ENCODE results near the gene FERMT2. TPM values are rescaled to one million over a fixed set of nuclear protein-coding genes. Genes with fewer than 3 reads are reported as not detected.

FERMT2 gene
- total RNA-seq, 2 experiments from 2014 or later, result 0.14 to 0.23 TPM

DNA sequence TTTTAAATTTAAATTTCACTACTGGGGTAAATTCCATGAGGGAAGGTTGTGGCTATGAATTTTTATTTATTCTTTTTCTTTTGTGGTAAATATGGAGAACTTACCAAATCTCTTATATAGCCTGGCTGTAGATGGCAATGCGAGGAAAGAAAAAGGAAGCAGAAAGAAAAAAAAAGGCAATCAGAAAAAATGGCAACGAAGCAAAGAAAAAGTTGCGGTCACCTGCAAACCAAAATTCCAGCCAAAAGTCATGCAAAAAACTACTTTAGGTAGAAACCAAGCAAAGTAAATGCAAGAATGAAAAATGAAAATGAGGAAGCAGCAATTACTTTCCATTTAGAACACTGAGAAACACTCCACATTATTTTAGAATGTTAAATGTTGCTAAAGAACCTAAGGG is 89.9 kb downstream of the FERMT2 start:
- ATAC-seq (ENCODE audit: low read depth), result no peak
- no peaks in the 10 kb centered on the region for H3K4me1 Mint-ChIP-seq
- no peak overlapping the region for H3K4me3 Mint-ChIP-seq
- POLR2A ChIA-PET, result no interaction called here
- no peaks in the 10 kb centered on the region for H3K9me3 Mint-ChIP-seq
- no peaks in the 10 kb centered on the region for H3K36me3 Mint-ChIP-seq
- H3K27me3 Mint-ChIP-seq, result no peaks in the 10 kb centered on the region
- DNase-seq, result no peak
- H3K27ac Mint-ChIP-seq, result no peak overlapping the region

DNA sequence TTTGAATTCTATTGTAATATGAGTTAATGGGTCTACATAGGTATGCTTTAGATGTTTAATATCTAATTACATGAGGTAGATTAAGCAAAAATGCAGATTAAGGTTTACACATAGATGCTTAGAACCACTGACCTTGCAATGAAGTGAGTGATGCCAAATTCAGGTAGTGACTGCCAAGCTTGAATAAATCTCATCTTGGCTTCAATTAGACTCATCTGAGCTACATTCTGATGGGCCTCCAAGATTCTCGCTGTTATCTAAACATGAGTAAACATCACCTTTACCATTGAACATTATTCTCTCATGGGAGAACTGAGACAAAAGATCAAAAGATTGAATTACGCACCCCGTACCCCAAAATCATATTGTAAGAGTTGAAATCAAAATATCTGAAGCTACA is 90.6 kb downstream of the FERMT2 start:
- ATAC-seq (ENCODE audit: low read depth), result no peak
- H3K36me3 Mint-ChIP-seq, result no peaks in the 10 kb centered on the region
- H3K4me1 Mint-ChIP-seq, result no peaks in the 10 kb centered on the region
- no peaks in the 10 kb centered on the region for H3K9me3 Mint-ChIP-seq
- DNase-seq, result no peak
- POLR2A ChIA-PET, result no interaction called here
- no peak overlapping the region for H3K27ac Mint-ChIP-seq
- H3K4me3 Mint-ChIP-seq, result no peak overlapping the region
- no peaks in the 10 kb centered on the region for H3K27me3 Mint-ChIP-seq

DNA sequence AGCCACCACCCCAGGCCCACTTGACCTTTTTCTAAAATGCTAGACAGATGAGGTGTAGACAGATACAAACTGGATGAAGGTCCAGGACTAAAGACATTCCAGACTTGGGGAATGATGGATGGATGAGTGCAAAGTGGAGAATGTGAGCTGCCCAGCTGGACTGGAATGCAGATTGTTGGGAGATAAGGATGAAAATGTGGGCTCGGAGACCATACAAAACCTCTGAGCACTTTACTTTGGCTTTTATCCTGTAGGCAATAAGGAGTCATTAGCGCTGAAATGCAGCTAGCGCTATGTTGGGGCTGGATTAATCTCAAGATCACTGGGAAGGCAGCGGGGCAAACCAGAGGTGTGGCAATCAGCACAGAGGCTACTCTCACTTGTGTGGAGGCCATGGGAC is 94.7 kb downstream of the FERMT2 start:
- Mint-ChIP-seq H3K9me3 (peaks cover 3% of the 10 kb centered on the region), H3K27ac (no peak overlapping the region), H3K36me3 (no peaks in the 10 kb centered on the region), H3K4me3 (no peak overlapping the region), H3K4me1 (peaks cover 5% of the 10 kb centered on the region), H3K27me3 (no peaks in the 10 kb centered on the region)
- POLR2A ChIA-PET, result no interaction called here
- DNase-seq (no peak), ATAC-seq (ENCODE audit: low read depth) (no peak)

DNA sequence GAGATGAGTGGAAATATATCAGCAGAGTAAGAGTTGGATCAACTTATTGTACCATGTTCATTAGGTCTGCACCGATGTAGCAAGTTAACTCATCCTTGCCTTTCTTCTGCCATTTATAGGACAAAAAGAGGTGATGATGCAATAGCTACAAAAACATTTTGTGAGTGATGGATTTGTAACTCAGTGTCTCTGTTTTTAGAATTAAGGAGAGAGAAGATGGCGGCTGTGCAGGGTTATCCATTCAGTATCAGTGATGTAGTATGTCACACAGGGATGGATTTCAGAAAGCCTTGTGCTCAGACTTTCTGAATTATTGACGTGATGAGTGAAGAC is 97.4 kb downstream of the FERMT2 start:
- ATAC-seq (ENCODE audit: low read depth) (no peak), DNase-seq (no peak)
- Mint-ChIP-seq H3K27ac (peak overlapping the region; percentile 27), H3K9me3 (peaks cover 3% of the 10 kb centered on the region), H3K4me1 (peaks cover 5% of the 10 kb centered on the region), H3K36me3 (no peaks in the 10 kb centered on the region), H3K27me3 (no peaks in the 10 kb centered on the region), H3K4me3 (no peak overlapping the region)
- POLR2A ChIA-PET, result no interaction called here

DNA sequence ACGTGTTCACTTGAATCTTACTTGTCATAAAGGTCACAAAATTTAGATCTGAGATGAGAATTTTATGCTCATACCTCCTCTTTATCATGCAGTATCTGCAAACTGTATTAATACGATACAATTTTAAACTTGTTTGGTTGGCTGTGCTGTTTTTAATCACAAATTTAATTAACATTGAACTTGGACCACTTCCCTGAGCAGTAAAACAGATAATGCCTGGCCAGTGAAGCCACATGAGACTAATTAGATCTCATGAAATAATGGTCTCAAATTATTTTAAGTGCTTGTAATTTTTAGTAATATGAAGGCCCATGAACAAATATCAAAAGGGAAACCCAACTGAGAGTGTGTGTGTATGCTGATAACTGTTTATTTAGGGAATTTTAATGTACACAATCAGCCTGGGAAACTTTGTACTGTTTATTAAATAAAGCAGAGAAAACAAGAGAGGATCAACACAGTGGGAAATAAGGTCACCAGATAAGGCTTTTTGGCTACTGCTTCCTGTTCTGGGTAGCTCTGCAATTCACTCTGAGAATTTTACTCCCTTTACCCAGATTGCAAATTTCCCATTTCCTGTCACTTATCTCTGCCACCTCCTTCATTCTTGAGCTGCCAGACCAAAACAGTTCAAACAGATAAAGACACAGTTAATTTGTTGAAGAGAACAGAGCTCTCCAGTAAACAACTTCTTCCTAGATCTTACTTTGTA is 97.9 kb downstream of the FERMT2 start:
- Mint-ChIP-seq H3K36me3 (no peaks in the 10 kb centered on the region), H3K27ac (no peak overlapping the region), H3K27me3 (no peaks in the 10 kb centered on the region), H3K9me3 (peaks cover 3% of the 10 kb centered on the region), H3K4me3 (no peak overlapping the region), H3K4me1 (peaks cover 5% of the 10 kb centered on the region)
- no peak for ATAC-seq (ENCODE audit: low read depth)
- DNase-seq, result no peak
- POLR2A ChIA-PET, result no interaction called here

DNA sequence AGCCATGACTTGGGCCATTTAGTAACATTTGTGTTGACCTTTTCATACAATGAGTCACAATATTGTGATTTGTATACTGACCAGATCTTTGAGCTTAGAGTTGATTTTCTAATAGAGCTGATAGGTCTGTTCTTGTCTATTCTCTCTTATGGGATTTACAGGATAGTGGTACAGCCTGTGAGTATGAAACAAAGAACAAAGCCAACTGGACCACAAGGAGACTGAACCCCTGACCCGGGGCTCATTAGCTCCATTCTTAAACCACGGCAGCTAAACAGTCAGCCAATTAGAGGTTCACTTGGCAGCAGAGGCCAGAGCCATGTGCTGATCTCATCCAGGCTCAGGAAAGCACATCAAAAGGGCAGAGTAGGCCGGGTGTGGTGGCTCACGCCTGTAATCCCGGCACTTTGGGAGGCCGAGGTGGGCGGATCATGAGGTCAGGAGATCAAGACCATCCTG is 100.4 kb downstream of the FERMT2 start:
- Mint-ChIP-seq H3K27ac (no peak overlapping the region), H3K4me3 (no peak overlapping the region), H3K9me3 (peaks cover 3% of the 10 kb centered on the region), H3K4me1 (peaks cover 5% of the 10 kb centered on the region), H3K27me3 (no peaks in the 10 kb centered on the region), H3K36me3 (no peaks in the 10 kb centered on the region)
- POLR2A ChIA-PET, result no interaction called here
- DNase-seq, result no peak
- ATAC-seq (ENCODE audit: low read depth), result no peak

DNA sequence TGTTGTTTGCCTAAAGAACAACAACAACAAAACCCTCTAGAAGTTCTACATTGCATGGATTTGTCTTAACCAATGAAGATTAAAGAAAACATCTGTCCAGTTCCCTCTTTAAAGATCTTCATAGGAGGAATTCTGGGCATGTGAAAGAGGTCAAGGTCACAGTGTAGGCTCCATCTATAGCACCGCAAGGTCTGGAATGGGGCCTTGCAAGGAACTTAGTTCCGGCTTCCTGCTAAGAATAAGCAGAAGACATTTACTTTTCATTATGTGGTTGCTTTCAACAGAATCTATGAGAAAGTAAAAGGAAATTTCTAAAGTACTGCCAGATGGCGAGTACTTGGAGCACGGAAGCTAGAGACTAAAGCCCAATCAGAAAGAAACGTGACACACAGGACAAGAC is 102.2 kb downstream of the FERMT2 start:
- Mint-ChIP-seq H3K9me3 (peaks cover 3% of the 10 kb centered on the region), H3K4me3 (no peak overlapping the region), H3K27me3 (no peaks in the 10 kb centered on the region), H3K4me1 (peaks cover 4% of the 10 kb centered on the region), H3K27ac (no peak overlapping the region), H3K36me3 (no peaks in the 10 kb centered on the region)
- POLR2A ChIA-PET, result no interaction called here
- DNase-seq (no peak), ATAC-seq (ENCODE audit: low read depth) (no peak)

DNA sequence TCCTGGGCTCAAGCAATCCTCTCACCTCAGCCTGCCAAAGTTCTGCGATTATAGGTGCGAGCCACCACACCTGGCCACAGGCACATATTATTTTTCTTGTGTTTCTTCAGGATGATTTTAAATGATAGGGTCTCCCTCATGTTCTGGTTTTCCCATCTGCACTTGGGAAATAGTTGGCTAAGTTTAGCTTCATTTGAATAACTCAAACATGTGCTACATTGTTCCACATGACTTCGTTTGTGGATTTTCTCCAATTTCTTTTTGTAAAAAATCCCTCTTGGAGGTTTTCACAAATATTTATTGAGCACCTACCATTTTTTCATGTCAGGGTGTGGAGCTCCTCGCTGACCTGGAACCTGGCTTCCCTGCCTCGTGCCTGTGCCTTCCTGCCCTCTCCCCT is 104.3 kb downstream of the FERMT2 start:
- no peak for ATAC-seq (ENCODE audit: low read depth)
- no peaks in the 10 kb centered on the region for H3K4me1 Mint-ChIP-seq
- no peak overlapping the region for H3K4me3 Mint-ChIP-seq
- no peak for DNase-seq
- H3K36me3 Mint-ChIP-seq, result no peaks in the 10 kb centered on the region
- H3K27me3 Mint-ChIP-seq, result peaks cover 2% of the 10 kb centered on the region
- H3K9me3 Mint-ChIP-seq, result no peaks in the 10 kb centered on the region
- H3K27ac Mint-ChIP-seq, result no peak overlapping the region
- POLR2A ChIA-PET, result interaction anchor here (1.0 kb wide), 1 partner anchor 76 kb away, joined by 3 read pairs; no protein-coding TSS in a partner anchor

DNA sequence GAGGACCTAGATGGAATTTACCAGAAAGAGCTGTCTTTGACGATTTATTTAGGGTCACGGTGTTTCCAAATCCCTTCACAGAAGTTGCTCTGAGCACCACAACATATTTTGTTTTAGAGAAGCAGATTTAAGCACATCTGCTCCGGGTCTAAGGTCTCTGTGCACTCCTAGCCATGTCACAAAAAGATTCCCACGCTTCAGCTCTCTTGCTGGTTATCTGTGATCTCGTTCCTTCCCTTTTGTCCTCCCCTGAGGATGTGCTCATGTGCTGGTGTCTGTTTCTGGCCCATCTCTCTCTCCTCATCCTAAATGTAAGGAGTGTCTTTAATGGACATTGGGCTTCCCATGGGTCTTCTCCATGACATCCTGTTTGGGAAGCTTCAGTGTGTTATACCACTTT is 105.8 kb downstream of the FERMT2 start:
- DNase-seq (no peak), ATAC-seq (ENCODE audit: low read depth) (no peak)
- no peaks in the 10 kb centered on the region for H3K4me1 Mint-ChIP-seq
- H3K27me3 Mint-ChIP-seq, result peaks cover 2% of the 10 kb centered on the region
- no peak overlapping the region for H3K4me3 Mint-ChIP-seq
- POLR2A ChIA-PET, result no interaction called here
- no peak overlapping the region for H3K27ac Mint-ChIP-seq
- H3K9me3 Mint-ChIP-seq, result no peaks in the 10 kb centered on the region
- no peaks in the 10 kb centered on the region for H3K36me3 Mint-ChIP-seq

DNA sequence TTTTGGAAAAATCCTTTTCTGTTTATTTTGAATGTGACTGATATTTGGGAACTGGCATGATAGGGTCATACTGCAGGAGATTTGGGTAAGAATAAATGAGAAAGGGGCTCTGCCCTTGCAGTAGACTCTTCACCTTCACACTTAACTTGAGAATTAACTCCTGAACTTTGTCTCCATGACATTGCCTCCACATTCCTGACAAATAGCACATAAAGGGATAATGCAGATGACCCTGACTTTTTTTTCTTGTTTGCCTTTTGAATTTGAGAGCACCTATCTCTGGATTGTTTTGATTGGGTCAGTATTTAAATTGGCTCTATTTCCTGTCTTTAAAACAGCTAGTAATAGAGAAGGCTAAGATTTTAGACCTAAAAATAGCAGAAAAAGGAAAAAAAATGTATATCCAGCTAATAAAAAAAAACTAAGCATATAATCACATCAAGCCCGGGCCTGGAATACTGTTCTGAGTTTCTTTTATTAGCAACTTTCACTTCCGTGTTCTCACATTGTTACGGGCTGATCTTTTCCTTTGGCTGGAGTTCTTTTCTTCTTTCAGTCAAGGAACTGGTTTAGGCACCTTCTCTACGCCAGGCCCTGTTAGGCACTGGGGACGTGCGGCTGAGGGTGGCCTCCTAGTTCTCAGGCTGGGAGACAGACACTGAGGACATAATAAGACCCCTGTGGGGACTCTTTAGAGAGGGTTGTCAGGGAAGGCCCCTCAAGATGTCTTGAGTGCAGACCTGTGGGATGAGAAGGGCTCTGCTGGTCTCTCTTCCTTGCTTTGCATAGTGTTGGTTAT is 106.4 kb downstream of the FERMT2 start:
- H3K27me3 Mint-ChIP-seq, result peaks cover 2% of the 10 kb centered on the region
- DNase-seq (no peak), ATAC-seq (ENCODE audit: low read depth) (no peak)
- H3K4me1 Mint-ChIP-seq, result no peaks in the 10 kb centered on the region
- H3K36me3 Mint-ChIP-seq, result no peaks in the 10 kb centered on the region
- H3K27ac Mint-ChIP-seq, result no peak overlapping the region
- H3K4me3 Mint-ChIP-seq, result no peak overlapping the region
- no peaks in the 10 kb centered on the region for H3K9me3 Mint-ChIP-seq
- POLR2A ChIA-PET, result no interaction called here

DNA sequence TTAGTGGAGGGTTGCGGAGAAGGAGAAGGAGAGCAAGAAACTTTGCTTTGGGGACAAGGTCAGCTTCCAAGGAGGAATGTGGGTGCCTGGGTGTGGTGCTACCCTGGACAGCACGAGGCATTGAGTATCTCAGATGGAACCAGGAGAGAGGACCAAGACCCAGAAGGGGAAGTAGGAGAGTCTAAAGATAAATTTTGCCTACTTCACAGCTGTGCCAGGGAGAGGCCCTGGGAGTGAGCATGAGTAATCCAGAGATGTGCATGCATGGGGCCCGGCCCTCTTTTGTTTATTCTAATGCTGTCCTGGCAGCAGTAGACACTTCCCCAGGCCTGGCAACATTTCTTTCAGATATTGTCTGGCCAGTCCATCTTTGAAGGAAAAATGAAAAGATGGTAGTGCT is 110.0 kb downstream of the FERMT2 start:
- Mint-ChIP-seq H3K9me3 (no peaks in the 10 kb centered on the region), H3K4me3 (no peak overlapping the region), H3K4me1 (no peaks in the 10 kb centered on the region), H3K36me3 (no peaks in the 10 kb centered on the region), H3K27me3 (peaks cover 2% of the 10 kb centered on the region), H3K27ac (no peak overlapping the region)
- POLR2A ChIA-PET, result no interaction called here
- DNase-seq (no peak), ATAC-seq (ENCODE audit: low read depth) (no peak)

DNA sequence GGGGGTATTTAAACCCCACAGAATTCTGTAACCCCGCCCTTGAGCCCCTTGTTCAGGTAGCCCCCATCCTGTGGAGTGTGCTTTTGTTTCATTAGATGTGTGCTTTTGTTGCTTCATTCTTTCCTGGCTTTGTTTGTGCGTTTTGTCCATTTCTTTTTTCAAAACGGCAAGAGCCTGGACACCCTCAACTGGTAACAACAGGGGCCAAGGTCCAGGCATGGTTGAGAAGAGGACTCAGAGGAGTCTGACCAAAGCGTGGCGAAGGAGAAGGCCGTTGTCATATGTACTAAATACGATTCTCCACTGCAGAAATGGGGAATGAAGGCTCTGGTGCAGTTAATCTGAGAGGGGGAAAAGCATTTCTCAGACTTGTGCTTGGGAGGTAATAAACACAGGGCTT is 113.4 kb downstream of the FERMT2 start:
- Mint-ChIP-seq H3K27ac (no peak overlapping the region), H3K4me1 (no peaks in the 10 kb centered on the region), H3K9me3 (no peaks in the 10 kb centered on the region), H3K36me3 (no peaks in the 10 kb centered on the region), H3K27me3 (peaks cover under 1% of the 10 kb centered on the region), H3K4me3 (no peak overlapping the region)
- POLR2A ChIA-PET, result no interaction called here
- ATAC-seq (ENCODE audit: low read depth) (no peak), DNase-seq (no peak)

DNA sequence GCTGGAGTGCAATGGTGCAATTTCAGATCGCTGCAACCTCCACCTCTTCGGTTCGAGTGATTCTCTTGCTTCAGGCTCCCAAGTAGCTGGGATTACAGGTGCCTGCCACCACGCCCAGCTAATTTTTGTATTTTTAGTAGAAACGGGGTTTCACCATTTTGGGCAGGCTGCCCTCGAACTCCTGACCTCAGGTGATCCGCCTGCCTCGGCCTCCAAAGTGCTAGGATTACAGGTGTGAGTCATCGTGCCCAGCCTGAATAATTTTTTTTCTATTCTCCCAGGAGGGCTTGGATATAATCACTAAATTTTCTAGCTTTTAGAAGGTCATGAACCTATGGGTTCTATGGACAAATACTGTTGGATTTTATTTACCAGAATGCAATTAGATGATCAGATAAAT is 114.8 kb downstream of the FERMT2 start:
- Mint-ChIP-seq H3K4me1 (no peaks in the 10 kb centered on the region), H3K27ac (no peak overlapping the region), H3K9me3 (no peaks in the 10 kb centered on the region), H3K36me3 (no peaks in the 10 kb centered on the region), H3K27me3 (no peaks in the 10 kb centered on the region), H3K4me3 (no peak overlapping the region)
- DNase-seq, result no peak
- ATAC-seq (ENCODE audit: low read depth), result no peak
- POLR2A ChIA-PET, result no interaction called here

DNA sequence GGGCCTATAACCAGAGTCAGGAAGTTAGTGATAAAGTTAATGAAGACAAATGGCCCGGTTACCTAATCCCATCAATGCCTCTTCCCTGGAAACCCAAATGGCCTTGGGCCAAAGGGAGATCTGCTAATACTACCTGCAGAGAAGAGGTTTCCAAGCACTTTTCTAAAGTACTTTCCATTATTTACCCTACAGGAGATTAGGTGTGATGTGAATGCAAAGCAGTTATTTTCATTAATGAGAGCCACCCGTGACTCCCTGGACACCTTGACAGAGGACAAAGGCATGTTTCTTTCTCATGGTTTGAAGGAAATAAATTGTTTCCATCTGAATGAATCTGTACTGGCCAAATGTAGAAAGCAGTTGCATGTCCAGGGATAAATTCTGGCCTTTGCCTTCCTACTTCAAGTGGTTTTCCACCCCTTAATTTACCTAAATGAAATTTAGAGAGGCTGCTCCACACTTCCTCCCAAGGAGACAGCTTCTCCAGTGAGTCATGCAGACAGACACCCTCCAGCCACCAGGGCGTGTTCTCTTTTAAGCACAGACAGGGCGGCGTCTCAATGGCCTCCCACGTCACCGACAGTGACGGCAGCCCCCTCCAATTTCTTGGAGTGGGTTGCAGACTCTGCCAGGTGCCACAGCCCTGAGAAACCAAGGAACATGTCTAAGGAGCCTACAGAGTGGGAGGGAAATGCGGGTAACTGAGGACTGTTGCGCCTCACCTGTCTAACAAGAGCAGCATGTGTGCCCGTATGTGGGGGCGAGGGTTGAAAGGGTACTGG is 115.5 kb downstream of the FERMT2 start:
- H3K27me3 Mint-ChIP-seq, result no peaks in the 10 kb centered on the region
- no peaks in the 10 kb centered on the region for H3K9me3 Mint-ChIP-seq
- no peak for DNase-seq
- no peak overlapping the region for H3K27ac Mint-ChIP-seq
- no peaks in the 10 kb centered on the region for H3K36me3 Mint-ChIP-seq
- POLR2A ChIA-PET, result no interaction called here
- no peaks in the 10 kb centered on the region for H3K4me1 Mint-ChIP-seq
- ATAC-seq (ENCODE audit: low read depth), result no peak
- no peak overlapping the region for H3K4me3 Mint-ChIP-seq

All from activated naive CD8-positive, alpha-beta T cell treated with anti-CD3 and anti-CD28 coated beads, Interleukin-2, amount 10 ng/mL, durations not matched to agents 7 days and 5 days (primary cell).